Activated CD4-positive, alpha-beta T cell treated with anti-CD3 and anti-CD28 coated beads, Interleukin-2, amount 50 U/mL, for 24 hours (primary cell): Measurements from ENCODE around the gene TF.

ENCODE experiments used
- DNase-seq, 2 donors: peaks; one replicate each; pipeline ENCODE4 v3.0.0-alpha.2; 2020; ENCODE audit warnings: low read depth in 1 of 2, low spot score in 1 of 2

The TF gene

GRCh38 chr3:133834621-133835417 lies 88.6 kb downstream of the TF start:
- DNase-seq = no peak

GRCh38 chr3:133835418-133835743 lies 89.2 kb downstream of the TF start:
- no peak for DNase-seq

GRCh38 chr3:133835961-133836360 lies 89.8 kb downstream of the TF start:
- DNase-seq = no peak

- DNase-seq = no peak
Measured at GRCh38 chr3:133836497-133837158, 90.4 kb downstream of the TF start.

- DNase-seq = no peak
Measured at GRCh38 chr3:133837487-133838295, 91.5 kb downstream of the TF start.

- DNase-seq = no peak
Measured at GRCh38 chr3:133838296-133838789, 92.2 kb downstream of the TF start.

GRCh38 chr3:133838916-133839800 lies 93.0 kb downstream of the TF start:
- no peak for DNase-seq

GRCh38 chr3:133840055-133840737 lies 94.0 kb downstream of the TF start:
- DNase-seq = no peak

GRCh38 chr3:133840767-133841166 lies 94.6 kb downstream of the TF start:
- DNase-seq = no peak

GRCh38 chr3:133841196-133841595 lies 95.0 kb downstream of the TF start:
- no peak for DNase-seq

- DNase-seq = no peak
Measured at GRCh38 chr3:133842158-133842557, 96.0 kb downstream of the TF start.

GRCh38 chr3:133843634-133844033 lies 97.4 kb downstream of the TF start:
- no peak for DNase-seq

GRCh38 chr3:133845127-133845526 lies 98.9 kb downstream of the TF start:
- no peak for DNase-seq
